ENCODE data around the gene RAPGEF6. TPM values are rescaled to one million over a fixed set of nuclear protein-coding genes. Genes with fewer than 3 reads are reported as not detected.
A peak's percentile ranks its signal among the peaks of the same experiment; 100 is the strongest.

The RAPGEF6 gene
- total RNA-seq, 4 donors from 2014 or later = 7.2 to 11.7 (median 8.5) TPM

GRCh38 chr5:131396630-131397273 is 238.3 kb downstream of the RAPGEF6 start:
- in situ Hi-C loops (cut with MboI; ENCODE audit: low sequenced_read_pairs in 4 of 4) = no loop called here
- intact Hi-C loops (cut with DNase I; ENCODE audit: low total_unique reads) = no loop called here
- H3K36me3 ChIP-seq = peaks cover 0 to 38% of the 10 kb centered on the region in 2 donors
- no peak overlapping the region for H3K4me3 ChIP-seq
- DNase-seq (no peak), ATAC-seq (no peak)
- TF ChIP-seq CTCF (IDR thresholded peaks at IDR 0.05 in 4 of 5, conservative IDR thresholded peaks at IDR 0.05 in 1 of 5) = no peak
- TF ChIP-seq POLR2A (IDR thresholded peaks at IDR 0.05) = no peak
- H3K4me1 ChIP-seq = peaks cover 0 to 4% of the 10 kb centered on the region in 2 donors
- H3K9me3 ChIP-seq = no peaks in the 10 kb centered on the region
- no peak overlapping the region for H3K27ac ChIP-seq
- no peaks in the 10 kb centered on the region for H3K27me3 ChIP-seq

- Histone ChIP-seq H3K36me3 (peaks cover 0 to 40% of the 10 kb centered on the region in 2 donors), H3K27me3 (no peaks in the 10 kb centered on the region), H3K9me3 (no peaks in the 10 kb centered on the region), H3K4me1 (peaks cover 0 to 4% of the 10 kb centered on the region in 2 donors), H3K4me3 (no peak overlapping the region), H3K27ac (no peak overlapping the region)
- in situ Hi-C loops (cut with MboI; ENCODE audit: low sequenced_read_pairs in 4 of 4) (no loop called here), intact Hi-C loops (cut with DNase I; ENCODE audit: low total_unique reads) (no loop called here)
- no peak for TF ChIP-seq CTCF (IDR thresholded peaks at IDR 0.05 in 4 of 5, conservative IDR thresholded peaks at IDR 0.05 in 1 of 5)
- no peak for TF ChIP-seq POLR2A (IDR thresholded peaks at IDR 0.05)
- DNase-seq (no peak), ATAC-seq (no peak)
These were observed 239.0 kb downstream of the RAPGEF6 start for GRCh38 chr5:131396015-131396414.

GRCh38 chr5:131394128-131394527 is 240.9 kb downstream of the RAPGEF6 start:
- in situ Hi-C loops (cut with MboI; ENCODE audit: low sequenced_read_pairs in 4 of 4) (no loop called here), intact Hi-C loops (cut with DNase I; ENCODE audit: low total_unique reads) (no loop called here)
- no peaks in the 10 kb centered on the region for H3K27me3 ChIP-seq
- no peak overlapping the region for H3K4me3 ChIP-seq
- H3K27ac ChIP-seq = no peak overlapping the region
- peaks cover 0 to 4% of the 10 kb centered on the region in 2 donors for H3K4me1 ChIP-seq
- H3K9me3 ChIP-seq = no peaks in the 10 kb centered on the region
- DNase-seq = no peak
- peak in 1 of 2 donors; percentile 36 for ATAC-seq
- H3K36me3 ChIP-seq = peaks cover 0 to 37% of the 10 kb centered on the region in 2 donors
- TF ChIP-seq CTCF (IDR thresholded peaks at IDR 0.05 in 4 of 5, conservative IDR thresholded peaks at IDR 0.05 in 1 of 5) = no peak
- no peak for TF ChIP-seq POLR2A (IDR thresholded peaks at IDR 0.05)

GRCh38 chr5:131393498-131393968 is 241.5 kb downstream of the RAPGEF6 start:
- peak in 1 of 2 donors; percentile 30 for ATAC-seq
- intact Hi-C loops (cut with DNase I; ENCODE audit: low total_unique reads) = no loop called here
- Histone ChIP-seq H3K4me1 (peaks cover 0 to 4% of the 10 kb centered on the region in 2 donors), H3K27ac (no peak overlapping the region), H3K36me3 (peaks cover 0 to 37% of the 10 kb centered on the region in 2 donors), H3K9me3 (no peaks in the 10 kb centered on the region), H3K4me3 (no peak overlapping the region), H3K27me3 (no peaks in the 10 kb centered on the region)
- TF ChIP-seq CTCF (IDR thresholded peaks at IDR 0.05 in 4 of 5, conservative IDR thresholded peaks at IDR 0.05 in 1 of 5) = no peak
- no peak for TF ChIP-seq POLR2A (IDR thresholded peaks at IDR 0.05)
- no peak for DNase-seq
- in situ Hi-C loops (cut with MboI; ENCODE audit: low sequenced_read_pairs in 4 of 4) = no loop called here
